ENCODE measurements around the gene CAPN14. TPM values are rescaled to one million over a fixed set of nuclear protein-coding genes. Genes with fewer than 3 reads are reported as not detected.

CAPN14 gene
- polyA plus RNA-seq, 1 of the 3 experiments (the other 2 are of a cell fraction), result 0.08 TPM

DNA sequence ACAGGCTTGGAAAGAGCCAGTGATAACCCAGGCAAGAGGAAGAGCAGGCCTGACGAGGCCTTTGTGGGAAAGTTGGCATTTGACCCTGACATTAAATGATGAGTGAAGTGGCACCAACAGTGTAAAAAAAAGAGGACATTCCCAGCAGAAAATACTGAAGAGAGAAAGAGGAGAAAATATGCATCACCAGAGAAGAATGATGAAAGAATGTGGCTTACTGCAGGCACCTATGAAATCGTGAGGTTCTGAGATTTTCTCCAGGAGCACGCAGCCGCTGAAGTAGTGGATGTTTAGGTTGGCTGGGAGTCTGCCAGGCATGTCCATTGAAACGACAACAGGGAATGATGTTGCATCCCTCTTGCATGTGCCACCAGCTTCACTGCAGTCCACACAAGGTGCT is 30.4 kb upstream of the CAPN14 start:
- Histone ChIP-seq H3K36me3 (replicated peaks in 1 of 2; ENCODE audit: control insufficient read depth in 1 of 2, insufficient read depth in 2 of 2, low read length in 1 of 2) (peaks cover 39 to 45% of the 10 kb centered on the region in 2 experiments), H3K27me3 (ENCODE audit: insufficient read depth) (no peaks in the 10 kb centered on the region), H3K9me2 (no peaks in the 10 kb centered on the region), H3K4me1 (ENCODE audit: control insufficient read depth in 1 of 2, insufficient read depth in 2 of 2, low read depth in 1 of 2, low read length in 1 of 2) (peaks cover 4 to 6% of the 10 kb centered on the region in 2 experiments; a peak in 1 of 4 replicates), H4K20me1 (ENCODE audit: insufficient read depth) (peaks cover 8% of the 10 kb centered on the region), H2AFZ (ENCODE audit: low read depth) (no peak overlapping the region), H3K27ac (ENCODE audit: low read depth in 2 of 2, low read length in 1 of 2) (no peak overlapping the region), H3K4me3 (ENCODE audit: low read depth in 2 of 2, low read length in 1 of 2) (no peak overlapping the region), H3K9me3 (no peaks in the 10 kb centered on the region), H3K4me2 (no peak overlapping the region), H3K79me2 (ENCODE audit: insufficient read depth) (peaks cover 8% of the 10 kb centered on the region; the same call in 1 of the 2 replicates), H3F3A (replicated peaks; ENCODE audit: insufficient read depth) (no peaks in the 10 kb centered on the region), H3K9ac (no peak overlapping the region)
- WGBS (ENCODE audit: low lambda C conversion rate), result 71% methylated on average over 5 of the region's 5 CpGs
- DNase-seq, result no peak
- CTCF ChIA-PET, result interaction anchor here (0.9 to 1.8 kb wide), 2 partner anchors 43 to 86 kb away, joined by 3 to 7 read pairs; no protein-coding TSS in a partner anchor
- POLR2A ChIA-PET, result no interaction called here
- no peak for TF ChIP-seq RCOR1 (IDR thresholded peaks at IDR 0.05; ENCODE audit: low read length)
- TF ChIP-seq, protein P1, sequence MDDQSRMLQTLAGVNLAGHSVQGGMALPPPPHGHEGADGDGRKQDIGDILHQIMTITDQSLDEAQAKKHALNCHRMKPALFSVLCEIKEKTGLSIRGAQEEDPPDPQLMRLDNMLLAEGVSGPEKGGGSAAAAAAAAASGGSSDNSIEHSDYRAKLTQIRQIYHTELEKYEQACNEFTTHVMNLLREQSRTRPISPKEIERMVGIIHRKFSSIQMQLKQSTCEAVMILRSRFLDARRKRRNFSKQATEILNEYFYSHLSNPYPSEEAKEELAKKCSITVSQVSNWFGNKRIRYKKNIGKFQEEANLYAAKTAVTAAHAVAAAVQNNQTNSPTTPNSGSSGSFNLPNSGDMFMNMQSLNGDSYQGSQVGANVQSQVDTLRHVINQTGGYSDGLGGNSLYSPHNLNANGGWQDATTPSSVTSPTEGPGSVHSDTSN (IDR thresholded peaks at IDR 0.05), result peak; percentile 38; the same call in 1 of the 2 replicates

DNA sequence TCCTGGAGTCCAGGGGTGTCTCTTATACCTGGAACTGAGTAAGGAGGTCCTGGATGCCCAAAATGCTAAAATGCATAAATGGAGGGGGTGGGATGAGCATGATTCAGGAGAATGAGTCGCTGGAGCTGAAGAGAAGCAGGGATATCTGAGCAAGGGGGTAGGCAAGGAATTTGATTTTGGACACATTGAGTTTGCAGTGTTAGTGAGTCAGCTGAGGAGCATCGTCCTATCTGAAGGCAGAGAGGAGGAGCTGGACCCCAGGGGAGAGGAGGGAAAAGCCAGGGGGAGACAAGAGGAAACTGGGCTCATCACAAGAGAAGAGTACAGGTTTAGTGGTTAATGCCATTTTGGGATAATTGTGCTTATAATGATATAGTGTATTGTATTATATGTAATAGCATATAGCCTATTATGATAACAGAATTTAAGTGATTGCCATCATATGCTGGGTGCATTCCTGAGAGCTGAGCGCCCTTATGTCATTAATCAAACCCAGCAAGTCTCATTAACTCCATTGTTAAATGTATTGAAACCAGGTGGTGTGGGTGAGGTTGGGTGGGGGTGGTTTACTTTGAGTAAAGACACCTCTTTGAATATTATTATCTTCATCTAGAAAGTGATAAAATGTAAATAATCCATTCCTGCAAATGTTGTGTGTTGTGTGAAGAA is 29.0 kb upstream of the CAPN14 start:
- no peak overlapping the region for H3K9ac ChIP-seq
- peak; percentile 19; the same call in 1 of the 2 replicates for TF ChIP-seq FOSL2 (IDR thresholded peaks at IDR 0.05; ENCODE audit: borderline replicate concordance, low read depth)
- TF ChIP-seq, protein P1 (IDR thresholded peaks at IDR 0.05), result peak; percentile 84
- peak in 1 of 2 experiments; percentile 36; a peak in 1 of 4 replicates for TF ChIP-seq EP300 (IDR thresholded peaks at IDR 0.05; ENCODE audit: borderline replicate concordance in 1 of 2, low read depth in 1 of 2, low read length in 1 of 2)
- TF ChIP-seq JUND (IDR thresholded peaks at IDR 0.05), result peak; percentile 42; the same call in 1 of the 2 replicates
- TF ChIP-seq, protein P2, sequence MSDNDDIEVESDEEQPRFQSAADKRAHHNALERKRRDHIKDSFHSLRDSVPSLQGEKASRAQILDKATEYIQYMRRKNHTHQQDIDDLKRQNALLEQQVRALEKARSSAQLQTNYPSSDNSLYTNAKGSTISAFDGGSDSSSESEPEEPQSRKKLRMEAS (IDR thresholded peaks at IDR 0.05; ENCODE audit: low read depth), result no peak
- TF ChIP-seq NFIC (IDR thresholded peaks at IDR 0.05; ENCODE audit: borderline replicate concordance), result no peak
- no peak for TF ChIP-seq CHD2 (IDR thresholded peaks at IDR 0.05; ENCODE audit: low read length, partially characterized antibody)
- peak; percentile 90 for TF ChIP-seq TCF12 (IDR thresholded peaks at IDR 0.05)
- TF ChIP-seq, protein P3, sequence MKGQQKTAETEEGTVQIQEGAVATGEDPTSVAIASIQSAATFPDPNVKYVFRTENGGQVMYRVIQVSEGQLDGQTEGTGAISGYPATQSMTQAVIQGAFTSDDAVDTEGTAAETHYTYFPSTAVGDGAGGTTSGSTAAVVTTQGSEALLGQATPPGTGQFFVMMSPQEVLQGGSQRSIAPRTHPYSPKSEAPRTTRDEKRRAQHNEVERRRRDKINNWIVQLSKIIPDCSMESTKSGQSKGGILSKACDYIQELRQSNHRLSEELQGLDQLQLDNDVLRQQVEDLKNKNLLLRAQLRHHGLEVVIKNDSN (IDR thresholded peaks at IDR 0.05; ENCODE audit: borderline replicate concordance, low read depth), result peak; percentile 51; the same call in 1 of the 2 replicates
- 0 out of 2 replicates have a peak, but pooled peaks have one; percentile 41 for TF ChIP-seq RCOR1 (IDR thresholded peaks at IDR 0.05; ENCODE audit: low read length)

More for the DNA sequence above, 29.0 kb upstream of the CAPN14 start:
- Histone ChIP-seq H3K79me2 (ENCODE audit: insufficient read depth) (peaks cover 9% of the 10 kb centered on the region; the same call in 1 of the 2 replicates), H4K20me1 (ENCODE audit: insufficient read depth) (peaks cover 16% of the 10 kb centered on the region), H3K27ac (ENCODE audit: low read depth in 2 of 2, low read length in 1 of 2) (peak overlapping the region in 1 of 2 experiments; percentile 5; a peak in 1 of 4 replicates), H3K4me2 (0 out of 2 replicates have a peak overlapping the region, but pooled peaks have one; percentile 11), H3K9me3 (no peaks in the 10 kb centered on the region), H3K4me3 (ENCODE audit: low read depth in 2 of 2, low read length in 1 of 2) (no peak overlapping the region), H3K36me3 (replicated peaks in 1 of 2; ENCODE audit: control insufficient read depth in 1 of 2, insufficient read depth in 2 of 2, low read length in 1 of 2) (peaks cover 39% of the 10 kb centered on the region in 2 experiments), H3K4me1 (ENCODE audit: control insufficient read depth in 1 of 2, insufficient read depth in 2 of 2, low read depth in 1 of 2, low read length in 1 of 2) (peaks cover 4 to 13% of the 10 kb centered on the region in 2 experiments; a peak in 1 of 4 replicates), H2AFZ (ENCODE audit: low read depth) (no peak overlapping the region), H3K9me2 (no peaks in the 10 kb centered on the region), H3K27me3 (ENCODE audit: insufficient read depth) (no peaks in the 10 kb centered on the region), H3F3A (replicated peaks; ENCODE audit: insufficient read depth) (no peaks in the 10 kb centered on the region)
- ChIA-PET POLR2A (no interaction called here), CTCF (interaction anchor here (0.6 to 1.2 kb wide), 4 partner anchors 10 to 852 kb away, joined by 3 to 5 read pairs (median 4); partner anchors contain the start of gene EHD3)
- WGBS (ENCODE audit: low lambda C conversion rate), result 35% methylated on average over 3 of the region's 3 CpGs
- DNase-seq, result no peak
